Cortex of kidney (tissue), 1 donor: ENCODE measurements around the gene LYPD5.
"Not testable (repeated sequence)": the region's sequence is repeated elsewhere in the genome, so short reads cannot be mapped to it uniquely, and the experiment has no call there.

Experiments used
- DNase-seq: peaks from one replicate; lab custom pipeline; 2025; lab: John Stamatoyannopoulos, UW

The LYPD5 gene

DNA sequence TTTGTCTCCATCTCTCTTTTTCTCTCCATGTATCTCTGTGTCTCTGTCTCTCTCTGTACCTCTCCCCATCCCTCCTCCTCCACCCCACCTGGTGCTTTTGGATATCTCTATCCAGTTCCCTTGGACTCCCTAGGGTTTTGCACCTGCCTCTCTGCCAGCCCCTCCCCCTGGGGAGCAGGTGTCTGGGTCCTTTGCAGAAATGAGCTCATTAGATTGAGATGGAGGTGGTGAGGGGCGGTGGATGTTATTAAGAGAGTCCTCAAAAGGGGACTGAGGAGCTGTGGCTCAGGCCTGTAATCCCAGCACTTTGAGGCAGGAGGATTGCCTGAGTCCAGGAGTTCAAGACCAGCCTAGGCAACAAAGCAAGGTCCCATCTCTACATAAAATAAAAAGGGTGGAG is 23.6 kb downstream of the LYPD5 start:
- DNase-seq: no peak

- no peak for DNase-seq
Observed at GRCh38 chr19:43777163-43777695, 25.0 kb downstream of the LYPD5 start.

- DNase-seq: no peak
Observed at GRCh38 chr19:43776286-43776685, 26.0 kb downstream of the LYPD5 start.

DNA sequence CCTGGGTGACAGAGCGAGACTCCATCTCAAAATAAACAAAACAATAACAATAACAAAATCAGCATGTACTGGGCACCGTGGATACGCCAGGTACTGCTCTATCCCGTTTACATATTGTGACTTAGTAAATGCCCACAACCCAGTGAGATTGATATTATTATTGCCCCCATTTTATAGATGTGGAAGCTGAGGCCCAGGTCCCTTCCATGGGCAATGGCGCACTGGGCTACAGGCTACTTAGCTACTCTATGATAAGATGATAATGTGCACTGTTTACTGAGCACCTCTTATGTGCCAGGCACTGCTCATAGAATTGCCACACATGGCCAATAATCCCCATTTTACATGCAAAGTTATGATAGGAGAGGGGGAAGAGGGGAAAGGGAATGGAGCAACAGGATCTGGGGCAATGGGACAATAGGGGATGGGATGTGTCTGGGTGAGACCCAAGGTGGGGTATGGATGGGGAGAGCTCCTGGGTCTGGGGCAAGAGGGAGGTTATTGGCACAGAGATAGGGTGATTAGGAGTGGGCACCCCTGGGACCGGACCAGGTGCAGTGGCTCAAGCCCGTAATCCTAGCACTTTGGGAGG is 26.9 kb downstream of the LYPD5 start:
- DNase-seq: no peak

DNA sequence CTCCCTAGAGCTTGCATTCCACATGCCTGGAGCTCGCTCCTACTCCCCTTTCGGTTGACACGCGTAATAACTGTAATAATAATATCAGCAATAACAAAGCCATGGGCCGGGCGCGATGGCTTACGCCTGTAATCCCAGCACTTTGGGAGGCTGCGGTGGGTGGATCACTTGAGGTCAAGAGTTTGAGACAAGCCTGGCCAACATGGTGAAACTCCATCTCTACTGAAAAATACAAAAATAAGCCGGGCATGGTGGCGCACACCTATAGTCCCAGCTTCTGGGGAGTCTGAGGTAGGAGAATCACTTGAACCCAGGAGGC is 27.3 kb downstream of the LYPD5 start:
- DNase-seq: not testable (repeated sequence)

GRCh38 chr19:43774103-43774939 is 27.9 kb downstream of the LYPD5 start:
- DNase-seq: no peak

DNA sequence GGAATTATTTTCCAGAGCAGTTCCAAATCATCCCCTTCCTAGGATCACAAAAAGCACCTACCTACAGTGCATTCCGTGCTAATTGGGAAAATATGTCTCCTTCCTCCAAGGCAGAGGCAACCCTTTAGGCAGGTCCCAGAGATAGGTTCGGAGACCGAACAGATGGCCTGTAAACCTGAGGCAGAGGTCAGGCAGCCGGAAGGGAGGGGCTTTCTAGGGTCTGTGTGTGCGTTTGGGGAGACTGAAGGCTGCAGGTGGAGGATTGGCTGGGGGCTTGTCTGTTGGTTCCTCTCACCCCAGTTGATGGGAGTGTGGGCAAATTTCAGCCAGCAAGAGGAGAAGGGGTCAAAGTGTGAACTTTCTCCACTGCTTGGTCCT is 28.5 kb downstream of the LYPD5 start:
- no peak for DNase-seq

GRCh38 chr19:43769256-43769655 is 33.0 kb downstream of the LYPD5 start:
- DNase-seq: no peak

GRCh38 chr19:43768273-43769050 is 33.8 kb downstream of the LYPD5 start:
- DNase-seq: no peak

DNA sequence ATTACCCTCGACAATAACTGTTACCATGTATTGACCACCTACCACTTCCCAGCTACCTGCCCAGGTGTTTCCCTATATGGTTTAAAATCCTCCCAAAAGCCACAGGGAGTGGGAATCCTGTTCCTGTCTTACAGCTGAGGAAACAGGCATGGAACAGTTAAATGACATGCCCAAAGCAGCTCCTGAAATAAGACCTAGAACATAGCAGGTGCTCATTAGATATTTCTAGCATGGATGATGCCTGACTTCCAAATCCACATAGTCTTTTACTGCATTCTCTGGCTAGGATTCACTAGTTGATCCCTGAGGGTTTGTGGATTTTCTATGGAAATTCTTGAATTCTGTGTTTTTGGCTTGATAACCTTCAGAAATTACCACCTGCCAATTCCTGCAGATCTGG is 34.4 kb downstream of the LYPD5 start:
- DNase-seq: no peak

GRCh38 chr19:43767316-43767715 is 34.9 kb downstream of the LYPD5 start:
- DNase-seq: no peak

DNA sequence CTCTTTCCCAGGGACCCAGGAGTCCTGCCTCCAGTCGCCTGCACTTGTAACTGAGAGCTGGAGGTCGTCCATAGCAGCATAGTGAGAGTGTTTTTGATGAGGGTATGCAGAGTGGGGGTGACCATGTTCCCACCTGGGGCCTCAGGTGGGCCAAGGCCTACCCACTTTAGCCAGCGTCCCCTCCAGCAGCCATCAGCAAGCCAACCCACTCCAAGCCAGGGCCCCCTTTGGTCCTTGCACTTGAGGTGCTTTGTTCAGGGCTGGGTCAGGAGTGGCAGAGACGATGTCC is 35.5 kb downstream of the LYPD5 start:
- DNase-seq: no peak

- no peak for DNase-seq
Observed at GRCh38 chr19:43765109-43765876, 37.0 kb downstream of the LYPD5 start.

DNA sequence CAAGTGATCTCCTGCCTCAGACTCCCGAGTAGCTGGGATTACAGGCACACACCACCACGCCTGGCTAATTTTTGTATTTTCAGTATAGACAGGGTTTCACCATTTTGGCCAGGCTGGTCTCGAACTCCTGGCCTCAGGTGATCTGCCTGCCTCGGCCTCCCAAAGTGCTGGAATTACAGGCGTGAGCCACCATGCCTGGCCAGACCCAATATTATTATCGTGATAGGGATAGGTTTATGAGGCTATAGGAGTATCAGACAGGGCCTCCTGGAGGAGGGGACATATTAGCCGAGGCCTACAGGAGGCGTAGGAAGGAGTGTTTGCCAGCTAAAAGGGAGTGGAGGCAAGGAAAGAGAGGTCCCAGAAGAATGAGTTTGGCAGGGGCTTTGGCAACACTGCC is 37.6 kb downstream of the LYPD5 start:
- not testable (repeated sequence) for DNase-seq

DNA sequence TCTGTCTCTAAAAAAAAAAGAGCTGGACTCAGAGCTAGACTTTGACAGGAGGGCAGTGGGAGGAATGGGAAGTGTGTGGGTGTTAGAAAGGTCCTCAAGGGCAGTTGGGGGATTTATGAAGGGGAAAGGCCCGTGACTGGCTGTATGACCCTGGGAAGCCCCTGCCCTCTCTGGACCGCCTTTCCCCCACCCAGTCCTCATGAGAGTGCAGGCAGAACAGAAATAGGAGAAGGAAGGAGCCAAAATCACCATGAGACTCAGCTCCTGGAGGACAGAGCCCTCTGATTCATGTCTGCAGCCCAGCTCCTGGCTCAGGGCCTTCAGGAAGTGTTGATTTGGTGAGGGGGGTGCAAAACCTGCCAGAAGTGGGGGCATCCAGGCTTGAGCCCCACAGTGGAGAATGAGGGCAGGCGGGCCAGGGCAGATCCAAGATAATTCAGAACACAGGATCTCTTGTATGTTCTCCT is 38.7 kb downstream of the LYPD5 start:
- DNase-seq: no peak

GRCh38 chr19:43762814-43763213 is 39.4 kb downstream of the LYPD5 start:
- DNase-seq: no peak

DNA sequence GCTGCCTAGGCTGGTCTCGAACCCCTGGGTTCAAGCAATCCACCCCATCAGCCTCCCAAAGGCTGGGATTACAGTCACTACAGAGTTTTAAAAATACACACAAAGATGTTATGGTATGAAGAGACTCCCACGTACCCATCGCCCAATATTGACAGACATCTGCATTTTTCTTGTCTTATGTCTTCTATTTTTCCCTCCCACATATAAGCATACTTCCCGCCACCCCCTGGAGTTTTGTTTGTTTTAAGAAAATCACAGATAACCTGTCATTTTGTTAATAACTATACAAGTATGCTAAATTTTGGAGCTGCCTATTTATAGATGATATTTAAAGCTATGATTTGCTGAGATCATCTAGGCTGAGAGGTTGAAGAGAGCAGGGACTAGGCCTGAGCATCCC is 41.3 kb downstream of the LYPD5 start:
- DNase-seq: no peak

- no peak for DNase-seq
Observed at GRCh38 chr19:43759515-43759914, 42.7 kb downstream of the LYPD5 start.

DNA sequence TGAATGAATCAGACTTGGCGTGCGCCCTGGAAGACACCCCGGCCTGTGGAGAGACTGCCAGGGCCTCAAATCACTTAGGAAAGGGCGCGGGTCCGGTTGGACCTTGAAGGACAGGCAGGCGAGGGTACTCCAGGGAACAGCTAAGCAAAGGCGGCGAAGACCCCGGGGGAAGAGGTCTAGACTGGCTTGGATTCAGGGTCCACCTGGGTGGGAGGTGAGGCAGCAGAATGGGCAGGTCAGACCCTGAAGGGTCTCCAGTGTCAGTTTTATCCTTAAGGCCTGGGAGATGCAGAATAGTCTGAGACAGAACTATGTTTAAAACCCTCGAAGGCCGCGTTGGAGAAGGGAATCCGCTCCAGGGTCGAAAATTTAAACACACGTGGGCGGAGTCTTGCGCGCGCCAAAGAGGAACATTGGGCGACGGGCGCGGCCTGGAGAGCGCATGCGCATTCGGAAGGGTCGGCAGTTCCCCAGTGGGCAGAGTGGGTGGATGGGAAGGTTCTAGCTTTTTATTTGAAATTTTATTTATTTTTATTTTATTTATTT is 46.9 kb downstream of the LYPD5 start:
- DNase-seq: no peak

GRCh38 chr19:43754503-43755255 is 47.6 kb downstream of the LYPD5 start, which contains the start of gene SMG9:
Gene SMG9 (minus strand): TSS chr19:43754962. CDS start chr19:43750741, 4,221 bp downstream.
- peak; percentile 97 for DNase-seq

DNA sequence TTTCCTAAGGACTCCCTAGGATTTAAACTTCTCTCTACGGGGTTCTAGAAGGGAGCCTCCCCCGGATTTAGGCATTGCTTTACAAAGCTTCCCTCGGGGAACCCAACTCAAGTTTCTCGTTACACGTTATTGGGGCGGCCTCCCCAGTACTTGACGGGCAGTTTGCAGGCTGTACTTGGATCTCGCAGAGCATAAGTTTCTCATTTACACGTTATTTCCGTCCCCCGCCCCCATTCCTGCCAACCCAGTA is 48.1 kb downstream of the LYPD5 start:
- no peak for DNase-seq
